ENCODE measurements around the gene MTMR8.

MTMR8 gene

GRCh38 chrX:64394874-64395567 is at the start of gene MTMR8:
MTMR8 (minus strand) TSS chrX:64395452; CDS start chrX:64395363, 89 bp downstream.
- TF ChIP-seq, protein P1, sequence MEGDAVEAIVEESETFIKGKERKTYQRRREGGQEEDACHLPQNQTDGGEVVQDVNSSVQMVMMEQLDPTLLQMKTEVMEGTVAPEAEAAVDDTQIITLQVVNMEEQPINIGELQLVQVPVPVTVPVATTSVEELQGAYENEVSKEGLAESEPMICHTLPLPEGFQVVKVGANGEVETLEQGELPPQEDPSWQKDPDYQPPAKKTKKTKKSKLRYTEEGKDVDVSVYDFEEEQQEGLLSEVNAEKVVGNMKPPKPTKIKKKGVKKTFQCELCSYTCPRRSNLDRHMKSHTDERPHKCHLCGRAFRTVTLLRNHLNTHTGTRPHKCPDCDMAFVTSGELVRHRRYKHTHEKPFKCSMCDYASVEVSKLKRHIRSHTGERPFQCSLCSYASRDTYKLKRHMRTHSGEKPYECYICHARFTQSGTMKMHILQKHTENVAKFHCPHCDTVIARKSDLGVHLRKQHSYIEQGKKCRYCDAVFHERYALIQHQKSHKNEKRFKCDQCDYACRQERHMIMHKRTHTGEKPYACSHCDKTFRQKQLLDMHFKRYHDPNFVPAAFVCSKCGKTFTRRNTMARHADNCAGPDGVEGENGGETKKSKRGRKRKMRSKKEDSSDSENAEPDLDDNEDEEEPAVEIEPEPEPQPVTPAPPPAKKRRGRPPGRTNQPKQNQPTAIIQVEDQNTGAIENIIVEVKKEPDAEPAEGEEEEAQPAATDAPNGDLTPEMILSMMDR (IDR thresholded peaks at IDR 0.05; ENCODE audit: control extremely low read depth, extremely low read depth, low read depth, missing control alignments) = no peak
- DNase-seq (ENCODE audit: extremely low spot score) = peak; percentile 79
- CTCF ChIA-PET = no interaction called here
- POLR2A ChIA-PET = no interaction called here

GRCh38 chrX:64439551-64439950 is 44.3 kb upstream of the MTMR8 start:
- TF ChIP-seq, protein P1 (IDR thresholded peaks at IDR 0.05; ENCODE audit: control extremely low read depth, extremely low read depth, low read depth, missing control alignments) = no peak
- no peak for DNase-seq (ENCODE audit: extremely low spot score)
- ChIA-PET POLR2A (no interaction called here), CTCF (no interaction called here)

GRCh38 chrX:64437665-64438064 is 42.4 kb upstream of the MTMR8 start:
- DNase-seq (ENCODE audit: extremely low spot score) = no peak
- TF ChIP-seq, protein P1 (IDR thresholded peaks at IDR 0.05; ENCODE audit: control extremely low read depth, extremely low read depth, low read depth, missing control alignments) = no peak
- ChIA-PET CTCF (no interaction called here), POLR2A (no interaction called here)

- no peak for DNase-seq (ENCODE audit: extremely low spot score)
- ChIA-PET POLR2A (no interaction called here), CTCF (no interaction called here)
- TF ChIP-seq, protein P1 (IDR thresholded peaks at IDR 0.05; ENCODE audit: control extremely low read depth, extremely low read depth, low read depth, missing control alignments) = no peak
Measured at GRCh38 chrX:64437218-64437617, 42.0 kb upstream of the MTMR8 start.

- DNase-seq (ENCODE audit: extremely low spot score) = no peak
- ChIA-PET POLR2A (no interaction called here), CTCF (no interaction called here)
- TF ChIP-seq, protein P1 (IDR thresholded peaks at IDR 0.05; ENCODE audit: control extremely low read depth, extremely low read depth, low read depth, missing control alignments) = no peak
Measured at GRCh38 chrX:64428371-64428770, 33.1 kb upstream of the MTMR8 start.

GRCh38 chrX:64427787-64428186 is 32.5 kb upstream of the MTMR8 start:
- DNase-seq (ENCODE audit: extremely low spot score) = no peak
- TF ChIP-seq, protein P1 (IDR thresholded peaks at IDR 0.05; ENCODE audit: control extremely low read depth, extremely low read depth, low read depth, missing control alignments) = no peak
- ChIA-PET POLR2A (no interaction called here), CTCF (no interaction called here)
